H9 (cell line): ENCODE measurements around the gene PLG. TPM values are rescaled to one million over a fixed set of nuclear protein-coding genes. Genes with fewer than 3 reads are reported as not detected.
"Not testable (repeated sequence)": the region's sequence is repeated elsewhere in the genome, so short reads cannot be mapped to it uniquely, and the experiment has no call there.

ENCODE experiments used
- DNase-seq: peaks from one replicate; pipeline ENCODE4 v3.0.0-alpha.2; 2017
- H2AFZ ChIP-seq: one replicate; pipeline ENCODE4 v1.6.1; 2013; ENCODE audit warnings: mild to moderate bottlenecking, low read length, control low read depth, moderate library complexity
- H2AK5ac ChIP-seq: 2 replicates; pipeline ENCODE4 v1.6.1; 2013; ENCODE audit warnings: low read length, control low read depth, mixed read lengths; ENCODE audit not compliant: insufficient read length
- H2BK120ac ChIP-seq: one replicate; pipeline ENCODE4 v1.6.1; 2013; ENCODE audit warnings: low read depth, mild to moderate bottlenecking, low read length, control low read depth, inconsistent platforms; ENCODE audit not compliant: poor library complexity, severe bottlenecking
- H2BK12ac ChIP-seq: 2 replicates; pipeline ENCODE4 v1.6.1; 2013; ENCODE audit warnings: low read length, control low read depth, mixed read lengths, low read depth; ENCODE audit not compliant: insufficient read length
- H2BK15ac ChIP-seq: 2 replicates; pipeline ENCODE4 v1.6.1; 2013; ENCODE audit warnings: low read depth, low read length, control low read depth
- H2BK20ac ChIP-seq: one replicate; pipeline ENCODE4 v1.6.1; 2013; ENCODE audit warnings: low read depth, mild to moderate bottlenecking, low read length, control low read depth, inconsistent platforms; ENCODE audit not compliant: poor library complexity, severe bottlenecking
- H2BK5ac ChIP-seq: 2 replicates; pipeline ENCODE4 v1.6.1; 2013; ENCODE audit warnings: low read length, control low read depth, mixed read lengths; ENCODE audit not compliant: insufficient read length
- H3K14ac ChIP-seq: 2 replicates; pipeline ENCODE4 v1.6.1; 2013; ENCODE audit warnings: low read length, control low read depth; ENCODE audit not compliant: insufficient read depth
- H3K18ac ChIP-seq: 2 replicates; pipeline ENCODE4 v1.6.1; 2013; ENCODE audit warnings: low read depth, mild to moderate bottlenecking, mixed read lengths, low read length, control low read depth; ENCODE audit not compliant: insufficient read length
- H3K23ac ChIP-seq: 2 replicates; pipeline ENCODE4 v1.6.1; 2013; ENCODE audit warnings: low read length, control low read depth, mixed read lengths, low read depth; ENCODE audit not compliant: insufficient read length
- H3K23me2 ChIP-seq: 2 replicates; pipeline ENCODE4 v1.6.1; 2013; ENCODE audit warnings: low read depth, mild to moderate bottlenecking, mixed read lengths, low read length, control low read depth; ENCODE audit not compliant: insufficient read length, poor library complexity, severe bottlenecking
- H3K27ac ChIP-seq: 2 replicates; pipeline ENCODE4 v1.5.1; 2013; ENCODE audit warnings: low read length, control low read depth, mixed read lengths, low read depth; ENCODE audit not compliant: insufficient read length
- H3K27me3 ChIP-seq: 2 replicates; pipeline ENCODE4 v1.6.1; 2013; ENCODE audit warnings: low read length, control low read depth, inconsistent platforms; ENCODE audit not compliant: insufficient read depth
- H3K4ac ChIP-seq: 2 replicates; pipeline ENCODE4 v1.6.1; 2013; ENCODE audit warnings: low read depth, mild to moderate bottlenecking, control low read depth, inconsistent platforms, low read length, moderate library complexity
- H3K4me1 ChIP-seq: 2 replicates; pipeline ENCODE4 v1.6.1; 2013; ENCODE audit warnings: low read length, control low read depth, inconsistent platforms; ENCODE audit not compliant: insufficient read depth
- H3K4me2 ChIP-seq: 2 replicates; pipeline ENCODE4 v1.6.1; 2013; ENCODE audit warnings: low read length, control low read depth, mixed read lengths; ENCODE audit not compliant: insufficient read length, insufficient read depth
- H3K56ac ChIP-seq: 2 replicates; pipeline ENCODE4 v1.6.1; 2013; ENCODE audit warnings: low read depth, mild to moderate bottlenecking, mixed read lengths, low read length, control low read depth; ENCODE audit not compliant: insufficient read length
- H3K79me1 ChIP-seq: 2 replicates; pipeline ENCODE4 v1.6.1; 2013; ENCODE audit warnings: low read depth, mild to moderate bottlenecking, moderate library complexity, low read length, control low read depth, inconsistent platforms; ENCODE audit not compliant: insufficient read depth, poor library complexity, severe bottlenecking
- H3K79me2 ChIP-seq: 2 replicates; pipeline ENCODE4 v1.6.1; 2013; ENCODE audit warnings: low read length, control low read depth, inconsistent platforms; ENCODE audit not compliant: insufficient read depth
- H3K9ac ChIP-seq: 2 replicates; pipeline ENCODE4 v1.6.1; 2013; ENCODE audit warnings: low read length, control low read depth, mixed read lengths; ENCODE audit not compliant: insufficient read length; ENCODE audit errors: extremely low read depth
- H3K9me3 ChIP-seq: one replicate; pipeline ENCODE4 v1.6.1; 2013; ENCODE audit warnings: low read depth, low read length, inconsistent platforms; ENCODE audit not compliant: control insufficient read depth
- H3T11ph ChIP-seq: one replicate; pipeline ENCODE4 v1.6.1; 2013; ENCODE audit warnings: mild to moderate bottlenecking, low read length, control low read depth, inconsistent platforms
- H4K20me1 ChIP-seq: one replicate; pipeline ENCODE4 v1.6.1; 2013; ENCODE audit not compliant: control insufficient read depth, insufficient read length, insufficient read depth
- H4K5ac ChIP-seq: 2 replicates; pipeline ENCODE4 v1.6.1; 2013; ENCODE audit warnings: low read depth, mild to moderate bottlenecking, mixed read lengths, low read length, control low read depth; ENCODE audit not compliant: insufficient read length
- H4K8ac ChIP-seq: replicated peaks from 2 replicates; pipeline ENCODE4 v1.6.1; 2013; ENCODE audit warnings: low read length, control low read depth, mixed read lengths, low read depth; ENCODE audit not compliant: insufficient read length
- H4K91ac ChIP-seq: 2 replicates; pipeline ENCODE4 v1.6.1; 2013; ENCODE audit warnings: low read depth, mild to moderate bottlenecking, moderate library complexity, mixed read lengths, low read length, control low read depth; ENCODE audit not compliant: insufficient read length
- H3K27ac Mint-ChIP-seq, 3 experiments: 2 replicates in 2 of 3; 3 replicates in 1 of 3; pipeline ENCODE4 v1.8.0; 2020 to 2021; ENCODE audit warnings: mixed read lengths in 3 of 3, mild to moderate bottlenecking in 1 of 3, moderate library complexity in 1 of 3
- H3K27me3 Mint-ChIP-seq: 2 replicates; pipeline ENCODE4 v1.8.0; 2021; ENCODE audit warnings: low read depth, mild to moderate bottlenecking, moderate library complexity, mixed read lengths
- H3K36me3 Mint-ChIP-seq, 3 experiments: 2 replicates in 2 of 3; 3 replicates in 1 of 3; pipeline ENCODE4 v1.8.0; 2020 to 2021; ENCODE audit warnings: low read depth in 3 of 3, mixed read lengths in 3 of 3; ENCODE audit not compliant: insufficient read depth in 1 of 3
- H3K4me1 Mint-ChIP-seq, 2 experiments: 2 replicates each; pipeline ENCODE4 v1.8.0; 2020; ENCODE audit warnings: mixed read lengths in 2 of 2
- H3K4me3 Mint-ChIP-seq, 2 experiments: 2 replicates in 1 of 2; 3 replicates in 1 of 2; pipeline ENCODE4 v1.8.0; 2020 to 2021; ENCODE audit warnings: mild to moderate bottlenecking in 2 of 2, mixed read lengths in 2 of 2, moderate library complexity in 1 of 2
- H3K9me3 Mint-ChIP-seq, 2 experiments: 2 replicates in 1 of 2; 3 replicates in 1 of 2; pipeline ENCODE4 v1.8.0; 2020; ENCODE audit warnings: mild to moderate bottlenecking in 2 of 2, mixed read lengths in 2 of 2, moderate library complexity in 1 of 2
- WGBS: extraction: QIAGEN DNeasy Blood & Tissue Kit; methylation state at CpG from one replicate; pipeline ENCODE4 v1.1.7; 2013; ENCODE audit warnings: missing lambda C conversion rate, low lambda C conversion rate, mixed read lengths; ENCODE audit not compliant: insufficient read length; ENCODE audit errors: extremely low coverage; 5-methylcytosine and 5-hydroxymethylcytosine counted together
- total RNA-seq: library from RNA; stranded (reverse); gene quantifications from 2 replicates; pipeline ENCODE4 v1.2.1, GENCODE V29; 2021
- TF ChIP-seq, protein P1 (sequence below): fragments of 200-600 bp; sonication (generic); conservative IDR thresholded peaks from 3 replicates; pipeline ENCODE4 v1.8.0; 2021; ENCODE audit warnings: antibody characterized with exemption, mild to moderate bottlenecking

The PLG gene
- total RNA-seq, 1 experiment from 2014 or later = not detected

DNA sequence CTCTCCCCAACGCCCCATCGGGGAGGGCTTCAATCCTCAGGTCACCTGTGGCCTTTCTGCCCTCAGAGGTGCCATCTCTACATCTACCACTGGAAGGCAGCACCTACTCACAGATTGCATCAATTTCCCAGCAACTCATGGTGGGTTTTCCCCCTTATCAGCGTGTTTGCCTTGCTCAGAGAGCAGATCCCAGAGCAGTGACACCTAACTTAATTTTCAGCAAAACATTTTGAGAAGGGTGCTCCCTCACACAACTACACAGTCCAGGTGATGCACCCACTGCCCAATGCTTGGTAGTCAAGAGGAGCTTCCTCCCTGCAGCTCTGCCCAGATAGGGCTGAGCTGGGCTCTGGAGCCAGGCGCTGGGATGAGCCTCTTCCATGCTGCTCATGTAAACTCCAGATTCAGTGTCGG, 48.2 kb downstream of the PLG start:
- Histone ChIP-seq H2AFZ (peak overlapping the region; percentile 76), H3K79me1 (no peaks in the 10 kb centered on the region)
- H3K27me3 Mint-ChIP-seq = peaks cover 6% of the 10 kb centered on the region

DNA sequence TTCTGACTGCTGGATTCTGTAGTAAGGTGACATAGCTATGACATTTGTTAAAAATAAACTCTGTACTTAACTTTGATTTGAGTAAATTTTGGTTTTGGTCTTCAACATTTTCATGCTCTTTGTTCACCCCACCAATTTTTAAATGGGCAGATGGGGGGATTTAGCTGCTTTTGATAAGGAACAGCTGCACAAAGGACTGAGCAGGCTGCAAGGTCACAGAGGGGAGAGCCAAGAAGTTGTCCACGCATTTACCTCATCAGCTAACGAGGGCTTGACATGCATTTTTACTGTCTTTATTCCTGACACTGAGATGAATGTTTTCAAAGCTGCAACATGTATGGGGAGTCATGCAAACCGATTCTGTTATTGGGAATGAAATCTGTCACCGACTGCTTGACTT, 51.2 kb downstream of the PLG start:
- not testable (repeated sequence) for H3K79me1 ChIP-seq, H3K56ac ChIP-seq, H4K91ac ChIP-seq, H3K4me2 ChIP-seq, H3K27me3 Mint-ChIP-seq, DNase-seq, H3K9me3 Mint-ChIP-seq, H2BK5ac ChIP-seq, H3K9me3 ChIP-seq, H3K14ac ChIP-seq, H2AFZ ChIP-seq, H4K20me1 ChIP-seq, H3K36me3 Mint-ChIP-seq, H2BK12ac ChIP-seq, H3K9ac ChIP-seq, H3K27me3 ChIP-seq, H3K4me3 Mint-ChIP-seq, H3K23ac ChIP-seq, H2BK120ac ChIP-seq, H3K23me2 ChIP-seq, H2BK15ac ChIP-seq, H3K18ac ChIP-seq, H4K8ac ChIP-seq, H3K79me2 ChIP-seq, H3T11ph ChIP-seq, H3K27ac Mint-ChIP-seq, H3K4ac ChIP-seq, H2BK20ac ChIP-seq, H3K4me1 ChIP-seq, H4K5ac ChIP-seq, H3K27ac ChIP-seq, H2AK5ac ChIP-seq
- WGBS = no CpG with 5 or more reads among the region's 4 CpGs
- peaks cover 12 to 16% of the 10 kb centered on the region in 2 experiments for H3K4me1 Mint-ChIP-seq

More for the DNA sequence above, 48.2 kb downstream of the PLG start:
- Histone ChIP-seq H3K18ac (no peak overlapping the region), H3K4me2 (peak overlapping the region; percentile 10), H3K4me1 (no peaks in the 10 kb centered on the region), H2BK12ac (no peak overlapping the region), H3T11ph (no peak overlapping the region), H2BK15ac (no peak overlapping the region), H3K27ac (no peak overlapping the region), H2BK5ac (no peak overlapping the region), H3K14ac (no peak overlapping the region), H3K79me2 (no peaks in the 10 kb centered on the region), H2AK5ac (no peak overlapping the region), H3K23me2 (no peaks in the 10 kb centered on the region), H3K23ac (no peak overlapping the region), H4K91ac (no peak overlapping the region), H3K9ac (no peak overlapping the region), H3K9me3 (no peaks in the 10 kb centered on the region), H2BK20ac (no peak overlapping the region), H3K27me3 (no peaks in the 10 kb centered on the region), H3K4ac (no peak overlapping the region), H4K8ac (no peak overlapping the region), H3K56ac (no peak overlapping the region), H2BK120ac (no peak overlapping the region), H4K20me1 (no peaks in the 10 kb centered on the region), H4K5ac (no peak overlapping the region)
- DNase-seq = peak; percentile 81
- Mint-ChIP-seq H3K9me3 (peaks cover under 1 to 11% of the 10 kb centered on the region in 2 experiments; a peak in 2 of 5 replicates), H3K27ac (no peak overlapping the region), H3K36me3 (no peaks in the 10 kb centered on the region), H3K4me3 (peak overlapping the region in 1 of 2 experiments; percentile 16; a peak in 1 of 5 replicates), H3K4me1 (peaks cover 6 to 10% of the 10 kb centered on the region in 2 experiments)
- WGBS = no CpG with 5 or more reads among the region's 5 CpGs
- TF ChIP-seq, protein P1, sequence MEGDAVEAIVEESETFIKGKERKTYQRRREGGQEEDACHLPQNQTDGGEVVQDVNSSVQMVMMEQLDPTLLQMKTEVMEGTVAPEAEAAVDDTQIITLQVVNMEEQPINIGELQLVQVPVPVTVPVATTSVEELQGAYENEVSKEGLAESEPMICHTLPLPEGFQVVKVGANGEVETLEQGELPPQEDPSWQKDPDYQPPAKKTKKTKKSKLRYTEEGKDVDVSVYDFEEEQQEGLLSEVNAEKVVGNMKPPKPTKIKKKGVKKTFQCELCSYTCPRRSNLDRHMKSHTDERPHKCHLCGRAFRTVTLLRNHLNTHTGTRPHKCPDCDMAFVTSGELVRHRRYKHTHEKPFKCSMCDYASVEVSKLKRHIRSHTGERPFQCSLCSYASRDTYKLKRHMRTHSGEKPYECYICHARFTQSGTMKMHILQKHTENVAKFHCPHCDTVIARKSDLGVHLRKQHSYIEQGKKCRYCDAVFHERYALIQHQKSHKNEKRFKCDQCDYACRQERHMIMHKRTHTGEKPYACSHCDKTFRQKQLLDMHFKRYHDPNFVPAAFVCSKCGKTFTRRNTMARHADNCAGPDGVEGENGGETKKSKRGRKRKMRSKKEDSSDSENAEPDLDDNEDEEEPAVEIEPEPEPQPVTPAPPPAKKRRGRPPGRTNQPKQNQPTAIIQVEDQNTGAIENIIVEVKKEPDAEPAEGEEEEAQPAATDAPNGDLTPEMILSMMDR = peak; percentile 93
